ENCODE measurements around the gene CENPH. TPM values are rescaled to one million over a fixed set of nuclear protein-coding genes. Genes with fewer than 3 reads are reported as not detected.
"Not testable (repeated sequence)": the region's sequence is repeated elsewhere in the genome, so short reads cannot be mapped to it uniquely, and the experiment has no call there.

The CENPH gene
- total RNA-seq, 1 donor from 2014 or later: 13.0 TPM

- ChIA-PET CTCF (no interaction called here), POLR2A (no interaction called here)
- H3K4me3 Mint-ChIP-seq: no peak overlapping the region
- ATAC-seq (ENCODE audit: low read depth): no peak
- no peaks in the 10 kb centered on the region for H3K27me3 Mint-ChIP-seq
- H3K9me3 Mint-ChIP-seq: no peaks in the 10 kb centered on the region
- intact Hi-C loops (cut with micrococcal nuclease): no loop called here
- H3K4me1 Mint-ChIP-seq: peaks cover 2% of the 10 kb centered on the region
- no peak for DNase-seq
- H3K36me3 Mint-ChIP-seq (ENCODE audit: low read depth): peaks cover 33% of the 10 kb centered on the region
- TF ChIP-seq CTCF (IDR thresholded peaks at IDR 0.05): no peak
- no peak overlapping the region for H3K27ac Mint-ChIP-seq
Measured at GRCh38 chr5:69225860-69226259, 36.5 kb downstream of the CENPH start.

GRCh38 chr5:69230181-69230580, 40.8 kb downstream of the CENPH start:
- DNase-seq: no peak
- H3K27ac Mint-ChIP-seq: no peak overlapping the region
- CTCF ChIA-PET: no interaction called here
- POLR2A ChIA-PET: no interaction called here
- intact Hi-C loops (cut with micrococcal nuclease): no loop called here
- ATAC-seq (ENCODE audit: low read depth): no peak
- no peak for TF ChIP-seq CTCF (IDR thresholded peaks at IDR 0.05)
- H3K4me3 Mint-ChIP-seq: no peak overlapping the region
- no peaks in the 10 kb centered on the region for H3K9me3 Mint-ChIP-seq
- no peaks in the 10 kb centered on the region for H3K27me3 Mint-ChIP-seq
- H3K36me3 Mint-ChIP-seq (ENCODE audit: low read depth): peaks cover 29% of the 10 kb centered on the region
- peaks cover 4% of the 10 kb centered on the region for H3K4me1 Mint-ChIP-seq

- Mint-ChIP-seq H3K9me3 (no peaks in the 10 kb centered on the region), H3K4me3 (no peak overlapping the region), H3K27me3 (no peaks in the 10 kb centered on the region), H3K27ac (no peak overlapping the region), H3K4me1 (peaks cover 15% of the 10 kb centered on the region), H3K36me3 (ENCODE audit: low read depth) (peaks cover 25% of the 10 kb centered on the region)
- ChIA-PET CTCF (no interaction called here), POLR2A (no interaction called here)
- DNase-seq (no peak), ATAC-seq (ENCODE audit: low read depth) (no peak)
- intact Hi-C loops (cut with micrococcal nuclease): no loop called here
- TF ChIP-seq CTCF (IDR thresholded peaks at IDR 0.05): no peak
Measured at GRCh38 chr5:69231281-69231680, 41.9 kb downstream of the CENPH start.

GRCh38 chr5:69231851-69232250, 42.5 kb downstream of the CENPH start:
- H3K27me3 Mint-ChIP-seq: no peaks in the 10 kb centered on the region
- H3K4me1 Mint-ChIP-seq: peaks cover 17% of the 10 kb centered on the region
- DNase-seq: no peak
- H3K4me3 Mint-ChIP-seq: no peak overlapping the region
- H3K36me3 Mint-ChIP-seq (ENCODE audit: low read depth): peaks cover 27% of the 10 kb centered on the region
- no peak for TF ChIP-seq CTCF (IDR thresholded peaks at IDR 0.05)
- CTCF ChIA-PET: no interaction called here
- intact Hi-C loops (cut with micrococcal nuclease): no loop called here
- ATAC-seq (ENCODE audit: low read depth): no peak
- POLR2A ChIA-PET: no interaction called here
- no peaks in the 10 kb centered on the region for H3K9me3 Mint-ChIP-seq
- no peak overlapping the region for H3K27ac Mint-ChIP-seq

- ATAC-seq (ENCODE audit: low read depth): peak; percentile 100
- Mint-ChIP-seq H3K27ac (peak within 1 kb of the TSS; percentile 88), H3K4me3 (peak within 1 kb of the TSS; percentile 97), H3K4me1 (peaks cover 35% of the 10 kb centered on the region), H3K27me3 (no peaks in the 10 kb centered on the region), H3K9me3 (no peaks in the 10 kb centered on the region), H3K36me3 (ENCODE audit: low read depth) (peaks cover 33% of the 10 kb centered on the region)
- intact Hi-C loops (cut with micrococcal nuclease): loop anchor here (1.0 kb wide), 6 partner anchors 17 to 141 kb away; partner anchors contain the start of genes AK6, CCDC125, CENPH and RAD17
- CTCF ChIA-PET: interaction anchor here (0.9 kb wide), 1 partner anchor 141 kb away, joined by 6 read pairs; the partner anchor contains the start of gene SLC30A5
- POLR2A ChIA-PET: interaction anchor here (0.5 to 1.5 kb wide), 10 partner anchors 16 to 141 kb away, joined by 3 to 23 read pairs (median 4); partner anchors contain the start of genes CCDC125, CCNB1, CENPH and RAD17
- TF ChIP-seq CTCF (IDR thresholded peaks at IDR 0.05): no peak
- DNase-seq: peak; percentile 88
Measured at GRCh38 chr5:69234457-69235268, 45.3 kb downstream of the CENPH start, which contains the start of gene CDK7. Gene CDK7 (plus strand): TSS chr5:69234886. CDS start chr5:69234976, 90 bp downstream.

- H3K9me3 Mint-ChIP-seq; CTCF ChIA-PET; H3K27ac Mint-ChIP-seq; intact Hi-C loops (cut with micrococcal nuclease); ATAC-seq (ENCODE audit: low read depth); POLR2A ChIA-PET; DNase-seq; H3K27me3 Mint-ChIP-seq: not testable (repeated sequence)
- Mint-ChIP-seq H3K4me3 (peak overlapping the region; percentile 51), H3K4me1 (peaks cover 40% of the 10 kb centered on the region), H3K36me3 (ENCODE audit: low read depth) (peaks cover 41% of the 10 kb centered on the region)
Measured at GRCh38 chr5:69236733-69237132, 47.4 kb downstream of the CENPH start.
